Measurements from ENCODE around the gene PROZ.
A peak's percentile ranks its signal among the peaks of the same experiment; 100 is the strongest.

PROZ gene

DNA sequence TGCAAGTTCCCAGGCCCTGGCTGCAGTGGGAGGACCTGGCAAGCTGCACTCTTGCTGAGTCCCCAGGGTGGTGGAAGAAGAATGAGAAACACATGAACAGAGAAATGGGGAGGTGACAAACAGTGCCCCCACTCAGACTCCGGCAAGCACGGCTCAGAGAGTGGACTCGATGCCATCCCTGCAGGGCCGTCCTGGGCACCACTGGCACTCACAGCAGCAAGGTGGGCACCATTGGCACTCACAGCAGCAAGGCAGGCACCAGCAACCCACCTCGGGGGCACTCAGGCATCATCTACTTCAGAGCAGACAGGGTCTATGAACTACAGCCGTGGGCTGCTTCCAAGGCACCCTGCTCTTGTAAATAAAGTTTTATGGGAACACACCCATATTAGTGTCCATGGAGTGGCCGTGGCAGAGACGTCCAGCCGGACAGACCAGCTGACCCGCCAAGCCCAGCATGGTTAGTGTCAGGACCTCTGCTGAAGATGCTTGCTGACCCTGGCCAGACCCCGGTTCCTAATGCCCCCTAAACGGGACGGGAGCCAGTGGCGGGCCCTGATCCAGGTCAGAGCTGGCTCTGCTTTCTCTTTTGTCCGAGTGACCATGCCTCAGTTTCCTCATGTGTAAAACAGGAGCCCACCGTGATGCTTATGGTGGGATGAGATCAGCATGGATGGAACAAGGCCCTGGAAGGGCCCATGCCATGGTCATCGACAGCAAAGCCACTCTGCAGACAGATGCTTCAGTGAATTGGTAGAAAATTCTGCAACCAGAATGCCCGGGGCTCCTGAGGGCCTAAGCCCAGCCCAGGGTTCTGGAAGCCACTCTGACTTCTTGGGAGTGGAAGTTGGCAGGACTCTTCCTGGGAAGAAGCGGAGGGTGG, 37.9 kb upstream of the PROZ start:
- DNase-seq = no peak

DNA sequence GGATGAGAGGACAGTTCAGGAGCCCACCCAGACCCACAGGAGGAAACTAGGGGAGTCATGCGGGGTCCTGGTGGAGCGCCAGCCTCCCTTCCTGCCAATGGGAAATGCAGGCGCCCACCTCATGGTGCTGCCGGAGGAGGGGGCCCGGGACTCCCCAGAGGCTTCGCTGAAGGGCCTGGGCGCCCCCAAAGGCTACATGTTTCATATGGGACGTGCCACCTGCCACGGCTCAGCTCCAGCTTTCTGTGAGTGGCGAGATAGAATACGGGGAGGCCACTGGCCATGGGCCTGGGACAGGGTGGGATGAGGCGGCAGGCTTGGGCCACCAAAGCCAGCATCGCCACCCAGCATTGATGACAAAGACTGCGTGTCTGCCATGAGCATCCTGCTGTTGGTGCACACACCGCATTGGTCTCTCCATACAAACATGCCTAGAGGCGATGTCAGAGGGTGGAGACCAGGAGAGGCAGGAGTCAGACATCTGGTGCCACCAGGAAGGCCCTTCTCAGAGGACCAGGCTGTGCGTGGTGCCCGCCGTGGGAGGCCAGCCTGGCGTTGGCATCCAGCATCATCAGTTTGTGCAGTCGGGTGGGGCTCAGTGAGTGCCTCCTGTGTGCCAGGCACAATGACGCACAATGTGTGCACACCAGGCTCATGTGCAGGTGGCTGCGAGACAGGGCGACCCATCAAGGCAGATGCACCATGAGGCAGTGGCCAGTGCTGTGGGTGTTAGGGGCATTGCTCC, 37.1 kb upstream of the PROZ start:
- DNase-seq = no peak

GRCh38 chr13:113121928-113122471, 36.4 kb upstream of the PROZ start:
- no peak for DNase-seq

GRCh38 chr13:113122550-113123225, 35.8 kb upstream of the PROZ start, which contains the start of gene F10:
Gene F10 (plus strand): TSS chr13:113122799. CDS start chr13:113122856, 57 bp downstream.
- no peak for DNase-seq

DNA sequence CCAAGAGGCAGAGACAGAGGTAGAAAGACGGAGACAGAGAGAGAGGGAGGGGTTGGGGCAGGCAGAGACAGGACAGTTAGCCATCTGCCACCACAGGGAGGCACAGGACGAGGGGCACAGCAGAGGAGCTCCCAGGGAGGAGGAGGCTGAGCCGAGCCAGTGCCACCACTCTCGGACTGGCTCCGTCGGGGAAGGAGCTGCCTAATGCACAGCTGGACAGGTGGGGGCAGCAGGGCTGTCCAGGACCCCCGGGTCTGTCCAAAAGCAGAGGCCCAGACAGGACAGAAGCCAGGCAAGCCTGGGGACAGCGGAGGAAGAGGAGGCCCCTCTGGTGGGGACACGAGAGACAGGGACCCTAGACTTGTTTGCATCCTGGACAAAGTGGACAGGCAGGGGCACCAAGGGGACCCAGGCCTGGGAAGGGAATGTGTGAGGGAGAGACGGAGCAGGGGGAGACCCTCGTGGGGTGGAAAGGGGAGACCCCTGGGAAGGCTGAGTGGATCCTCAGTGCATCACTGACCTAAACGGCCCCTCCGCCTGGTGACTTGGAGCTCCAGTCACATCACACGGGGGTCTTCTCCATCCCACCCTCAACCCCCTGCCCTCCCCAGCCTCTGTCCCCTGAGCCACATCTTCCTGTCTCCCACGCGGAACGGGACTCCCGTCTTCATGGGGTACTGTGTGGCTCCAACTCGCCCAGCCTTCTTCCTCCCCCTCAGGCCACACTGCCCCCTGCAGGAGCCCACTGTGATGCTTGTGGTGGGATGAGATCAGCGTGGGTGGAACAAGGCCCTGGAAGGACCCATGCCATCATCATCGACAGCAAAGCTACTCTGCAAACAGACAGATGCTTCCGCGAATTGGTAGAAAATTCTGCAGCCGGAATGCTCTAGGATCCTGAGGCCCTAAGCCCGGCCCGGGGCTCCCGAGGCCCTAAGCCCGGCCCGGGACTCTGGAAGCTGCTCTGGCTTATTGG, 34.9 kb upstream of the PROZ start:
- no peak for DNase-seq

DNA sequence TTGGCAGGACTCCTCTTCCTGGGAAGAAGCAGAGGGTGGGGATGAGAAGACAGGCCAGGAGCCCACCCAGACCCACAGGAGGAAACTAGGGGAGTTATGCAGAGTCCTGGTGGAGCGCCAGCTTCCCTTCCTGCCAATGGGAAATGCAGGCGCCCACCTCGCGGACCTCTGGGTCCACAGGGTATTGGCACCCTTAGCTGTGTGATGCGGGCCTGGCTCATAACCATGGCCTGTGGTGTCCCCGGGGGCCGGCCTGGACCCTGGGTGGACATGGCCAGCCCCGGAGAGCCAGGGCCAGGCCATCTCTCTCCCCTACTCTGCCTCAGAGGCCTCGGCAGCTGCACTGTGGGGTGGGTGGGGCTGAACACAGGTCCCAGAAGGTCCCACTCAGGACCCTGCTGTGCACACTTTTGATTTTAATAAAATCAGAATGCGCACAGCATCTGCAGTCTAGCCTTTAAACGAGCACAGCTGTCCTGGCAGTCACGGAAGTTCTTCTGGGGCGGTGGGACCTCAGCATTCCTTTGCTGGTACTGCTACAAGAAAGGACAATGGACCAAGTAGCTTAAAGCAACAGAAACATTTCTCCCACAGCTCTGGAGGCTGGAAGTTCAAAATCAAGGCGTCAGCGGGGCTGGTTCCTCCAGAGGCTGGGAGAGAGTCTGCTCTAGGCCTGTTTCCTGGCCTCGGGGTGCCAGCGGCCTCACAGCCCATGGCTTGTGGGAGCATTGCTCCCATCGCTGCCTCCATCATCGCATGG, 34.1 kb upstream of the PROZ start:
- no peak for DNase-seq

DNA sequence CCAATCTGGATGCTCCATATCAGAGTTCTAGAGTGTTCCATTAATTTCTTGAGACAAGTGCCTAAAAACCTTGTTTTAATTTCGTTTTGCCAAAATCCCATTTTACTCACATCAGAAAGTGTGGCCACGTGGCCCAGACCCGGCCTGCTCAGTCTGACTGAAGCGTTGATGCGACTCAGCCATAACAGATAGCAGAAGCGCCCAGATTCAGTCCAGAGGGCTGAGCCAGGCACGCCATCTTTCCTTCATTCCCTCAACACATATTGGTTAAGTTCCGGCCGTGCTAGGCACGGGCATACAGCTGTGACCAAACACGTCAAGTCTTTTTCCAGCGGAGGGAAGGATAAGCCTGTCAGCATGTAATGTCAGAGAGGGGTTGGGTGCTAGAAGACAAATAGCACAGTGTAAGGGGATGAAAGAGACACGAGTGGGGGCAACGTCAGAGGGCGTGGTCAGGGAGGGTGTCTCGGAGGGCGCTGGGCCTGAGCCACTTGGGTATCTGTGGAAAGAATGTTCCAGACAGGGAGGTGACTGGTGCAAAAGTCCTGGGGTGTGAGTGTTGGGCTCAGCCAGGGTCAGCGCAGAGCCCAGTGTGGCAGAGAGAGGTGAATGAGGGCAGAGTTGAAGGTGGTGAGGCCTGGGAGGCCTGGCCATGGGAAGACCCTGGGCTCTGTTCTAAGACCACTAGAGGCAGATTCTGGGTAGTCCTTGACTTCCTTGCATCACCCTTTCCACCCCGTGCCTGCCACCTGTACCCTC, 32.8 kb upstream of the PROZ start:
- no peak for DNase-seq

DNA sequence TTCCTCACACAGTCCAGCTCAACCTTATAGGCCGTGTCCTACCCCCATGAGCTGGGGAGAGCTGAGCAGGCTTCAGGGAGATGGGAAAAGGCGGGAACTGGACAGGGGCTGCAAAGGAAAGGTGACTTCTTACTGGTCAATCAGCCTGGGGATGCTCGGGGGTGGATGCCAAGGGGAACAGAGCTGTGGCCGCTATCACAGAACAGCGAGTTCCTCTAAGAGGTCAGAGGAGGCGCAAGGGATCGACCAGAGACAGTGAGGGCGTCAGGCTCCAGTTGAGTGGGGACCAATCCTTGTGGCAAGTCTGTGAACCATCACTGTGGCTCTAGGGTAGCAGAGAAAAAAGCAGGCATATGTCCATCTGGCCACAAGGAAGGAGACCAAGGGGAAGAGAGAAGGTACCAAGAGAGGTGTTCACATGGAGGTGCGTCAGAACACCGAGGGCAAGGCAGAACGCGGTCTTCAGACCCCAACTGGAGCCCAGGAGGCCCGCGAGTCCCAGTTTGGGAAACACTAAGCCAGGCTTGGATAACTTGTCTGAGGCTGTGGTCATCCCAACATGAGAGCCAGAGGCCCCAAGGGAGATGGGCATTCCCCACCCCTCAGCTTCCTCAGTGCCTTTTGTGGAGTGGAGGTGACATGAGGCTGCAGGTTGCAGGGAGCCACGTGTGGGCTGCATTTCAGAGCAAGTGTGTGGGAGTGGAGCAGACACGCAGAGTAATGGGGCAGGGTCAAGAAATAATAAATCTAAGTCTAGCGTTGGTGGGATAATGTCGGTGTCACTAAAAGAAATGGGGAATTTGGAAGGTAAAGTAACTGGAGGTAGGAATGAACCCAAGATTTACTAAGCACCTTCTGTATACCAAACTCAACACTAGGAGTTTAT, 31.9 kb upstream of the PROZ start:
- no peak for DNase-seq

DNA sequence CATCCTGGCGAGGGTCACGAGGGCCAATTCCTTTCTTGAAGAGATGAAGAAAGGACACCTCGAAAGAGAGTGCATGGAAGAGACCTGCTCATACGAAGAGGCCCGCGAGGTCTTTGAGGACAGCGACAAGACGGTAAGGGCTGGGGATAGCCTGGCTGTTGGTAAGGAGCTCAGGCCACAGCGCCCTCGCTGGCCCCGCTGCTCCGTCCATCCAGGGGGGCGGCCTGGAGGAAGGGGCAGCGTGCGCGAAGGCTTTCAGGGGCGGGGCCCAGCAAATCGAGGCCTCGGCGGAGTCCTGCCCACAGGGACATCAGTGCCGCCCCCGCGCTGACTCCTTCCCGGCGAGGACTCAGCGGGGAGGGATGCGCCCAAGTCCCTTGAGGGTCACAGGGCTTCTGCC, 29.0 kb upstream of the PROZ start:
- no peak for DNase-seq

DNA sequence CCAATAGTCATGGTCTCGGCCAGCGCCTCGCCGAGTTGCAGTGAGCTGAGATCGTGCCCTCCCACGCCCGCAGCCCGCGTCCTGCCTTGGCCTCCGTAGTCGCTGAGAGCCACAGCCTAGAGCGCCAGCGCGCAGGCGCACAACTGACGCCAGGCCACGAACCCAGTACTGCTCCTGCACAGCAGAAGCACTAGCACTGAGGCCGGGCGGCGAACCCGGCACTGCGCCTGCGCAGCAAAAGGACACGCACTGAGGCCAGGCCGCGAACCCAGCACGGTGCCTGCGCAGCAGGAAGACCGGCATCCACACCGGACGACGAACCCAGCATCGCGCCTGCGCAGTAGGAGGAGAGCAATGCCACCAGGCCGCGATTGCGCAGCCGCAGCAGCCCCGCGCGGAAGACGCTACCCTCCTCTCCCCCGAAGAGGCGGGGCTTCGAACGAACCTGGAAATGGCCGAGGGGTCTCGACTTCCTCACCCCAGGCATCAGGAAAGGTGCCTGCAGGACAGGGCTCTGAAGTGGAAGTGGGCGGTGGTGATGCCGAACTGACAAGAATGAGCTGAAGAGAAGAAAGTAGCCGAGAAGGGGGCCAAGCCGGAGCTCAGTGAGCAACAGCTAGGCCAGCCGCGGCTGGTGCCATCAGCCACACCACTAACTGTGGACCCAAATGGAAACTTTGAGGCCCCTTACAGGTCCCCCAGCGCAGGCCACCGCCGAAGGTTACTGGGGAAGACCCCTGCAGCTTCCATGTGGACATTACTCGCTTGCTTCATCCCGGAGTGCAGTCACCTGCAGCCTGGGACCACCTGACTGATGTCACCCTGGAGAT, 28.3 kb upstream of the PROZ start:
- no peak for DNase-seq

DNA sequence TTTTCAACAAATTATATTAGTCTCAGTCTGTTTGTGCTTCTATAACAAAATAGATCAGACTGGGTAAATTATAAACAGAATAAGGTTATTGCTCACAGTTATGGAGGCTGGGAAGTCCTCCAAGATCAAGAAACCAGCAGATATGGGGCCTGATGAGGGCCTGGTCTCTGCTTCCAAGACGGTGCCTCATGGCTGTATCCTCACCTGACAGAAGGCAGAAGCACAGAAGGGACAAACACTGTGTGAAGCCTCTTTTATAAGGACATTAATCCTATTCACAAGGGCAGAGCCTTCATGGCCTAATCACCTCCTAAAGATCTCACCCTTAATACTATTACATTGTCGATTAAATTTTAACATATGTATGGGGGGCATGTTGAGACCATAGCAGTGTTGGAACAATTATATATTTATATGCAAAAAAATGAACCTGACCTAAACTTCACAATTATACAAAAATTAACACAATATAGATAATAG, 23.1 kb upstream of the PROZ start:
- no peak for DNase-seq

GRCh38 chr13:113137691-113138298, 20.7 kb upstream of the PROZ start:
- no peak for DNase-seq

- peak; percentile 15 to 17 for DNase-seq
These were observed 19.5 kb upstream of the PROZ start for GRCh38 chr13:113138792-113139551.

DNA sequence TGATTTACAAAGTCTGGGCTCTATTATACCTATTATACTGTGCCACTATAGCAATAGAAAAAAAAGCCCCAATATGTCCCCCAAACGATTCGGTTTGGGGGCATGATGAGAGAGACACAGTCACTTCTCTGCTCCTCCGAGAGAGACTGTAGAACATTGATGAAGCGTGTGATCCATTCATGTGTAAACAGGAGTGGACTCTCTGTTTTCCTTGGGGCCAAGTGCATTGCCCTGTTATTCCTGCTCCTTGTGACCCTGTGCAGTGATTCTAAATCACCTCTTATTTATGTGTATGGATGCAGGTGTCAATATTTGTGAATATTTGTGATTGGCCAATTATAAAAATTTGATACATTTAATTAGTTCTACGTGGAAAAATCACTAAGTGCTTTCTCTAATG, 18.9 kb upstream of the PROZ start:
- no peak for DNase-seq

DNA sequence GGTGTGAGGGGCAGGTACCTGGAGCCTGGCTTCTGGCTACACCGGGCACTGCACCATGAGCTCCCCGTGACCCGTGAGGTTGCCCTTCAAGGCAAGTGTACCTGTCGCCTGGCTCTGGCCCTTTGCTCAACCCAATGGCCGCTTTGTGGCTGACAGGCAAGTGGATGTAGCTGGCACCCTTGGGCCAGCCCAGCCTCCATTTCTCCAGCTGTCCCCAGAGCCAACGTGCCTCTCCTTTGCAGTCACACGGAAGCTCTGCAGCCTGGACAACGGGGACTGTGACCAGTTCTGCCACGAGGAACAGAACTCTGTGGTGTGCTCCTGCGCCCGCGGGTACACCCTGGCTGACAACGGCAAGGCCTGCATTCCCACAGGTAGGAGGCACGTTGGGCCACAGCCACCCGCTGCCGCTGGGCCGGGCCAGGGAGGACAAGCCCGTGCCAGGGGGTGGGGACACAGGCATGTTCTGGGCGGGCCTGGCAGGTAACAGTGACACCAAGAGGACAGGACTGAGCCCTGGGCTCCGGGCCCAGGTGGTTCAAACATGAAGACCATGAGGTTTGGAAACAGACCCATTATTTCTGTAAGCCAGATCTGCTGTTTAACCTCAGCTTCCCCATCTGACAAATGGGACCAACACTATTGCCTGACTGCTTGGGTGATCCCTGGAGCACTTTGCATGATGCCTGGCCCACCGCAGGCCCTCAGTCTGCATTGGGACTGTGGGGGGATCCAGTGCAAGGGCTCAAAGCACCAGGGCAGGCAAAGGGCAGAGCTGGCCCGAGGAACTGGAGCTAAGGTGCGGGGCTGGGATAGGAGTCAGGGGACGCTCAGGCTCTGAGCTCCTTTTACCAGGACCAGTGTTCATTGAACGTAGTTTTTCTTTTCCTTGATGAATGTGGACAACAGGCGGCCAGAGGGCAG, 17.5 kb upstream of the PROZ start:
- no peak for DNase-seq

DNA sequence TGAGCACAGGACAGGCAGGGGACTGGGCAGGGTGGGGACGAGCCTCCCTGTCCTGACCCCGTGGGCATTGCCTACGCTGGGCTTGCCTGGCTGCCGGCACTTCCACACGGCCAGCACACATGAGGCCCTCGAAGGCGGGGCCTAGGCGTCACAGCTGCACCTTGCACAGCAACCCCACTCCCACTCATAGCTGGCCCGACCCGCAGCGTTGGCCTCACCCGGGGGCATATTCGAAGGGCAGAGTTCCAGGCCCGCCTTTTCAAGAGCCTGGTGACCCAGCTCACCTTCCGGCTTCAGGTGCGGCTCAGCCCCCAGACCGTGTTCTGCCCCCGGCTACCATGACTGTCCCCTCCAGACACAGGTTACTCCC, 16.9 kb upstream of the PROZ start:
- no peak for DNase-seq
